Uterus (tissue), 2 donors: ENCODE results near the gene INSIG1.

Experiments used
- POLR2A ChIP-seq, 2 donors: fragments of 450-650 bp; IDR thresholded peaks; one replicate each; pipeline ENCODE4 v1.6.1; 2016; ENCODE audit warnings: antibody characterized with exemption in 2 of 2, mild to moderate bottlenecking in 1 of 2, moderate library complexity in 1 of 2
- TF ChIP-seq, protein P1 (sequence below), 4 experiments: fragments of 200-600 bp in 2 of 4; fragments of 450-650 bp in 2 of 4; sonication (generic) in 2 of 4; IDR thresholded peaks; one replicate each; pipeline ENCODE4 v1.5.1; 2016 to 2019; ENCODE audit warnings: antibody characterized with exemption in 4 of 4, mild to moderate bottlenecking in 2 of 4, moderate library complexity in 1 of 4

DNA sequence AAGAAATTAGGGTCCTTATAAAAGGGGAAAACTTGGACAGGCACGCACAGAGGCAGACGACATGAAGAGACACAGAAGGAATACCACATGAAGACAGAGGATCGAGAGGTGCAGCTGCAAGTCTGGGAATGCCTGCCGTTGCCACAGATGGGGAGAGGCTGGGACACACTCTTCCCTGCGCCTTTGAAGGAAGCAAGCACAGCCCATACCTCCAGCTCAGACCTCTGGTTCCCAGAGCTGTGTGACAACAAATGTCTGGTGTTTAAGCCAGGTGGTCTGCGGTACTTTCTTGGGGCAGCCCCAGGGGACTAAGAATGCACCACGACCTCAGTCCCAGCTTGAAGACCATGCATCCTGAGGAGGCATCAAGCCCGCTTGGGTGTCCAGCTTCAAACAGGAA, 18.3 kb downstream of the INSIG1 start:
- TF ChIP-seq, protein P1, sequence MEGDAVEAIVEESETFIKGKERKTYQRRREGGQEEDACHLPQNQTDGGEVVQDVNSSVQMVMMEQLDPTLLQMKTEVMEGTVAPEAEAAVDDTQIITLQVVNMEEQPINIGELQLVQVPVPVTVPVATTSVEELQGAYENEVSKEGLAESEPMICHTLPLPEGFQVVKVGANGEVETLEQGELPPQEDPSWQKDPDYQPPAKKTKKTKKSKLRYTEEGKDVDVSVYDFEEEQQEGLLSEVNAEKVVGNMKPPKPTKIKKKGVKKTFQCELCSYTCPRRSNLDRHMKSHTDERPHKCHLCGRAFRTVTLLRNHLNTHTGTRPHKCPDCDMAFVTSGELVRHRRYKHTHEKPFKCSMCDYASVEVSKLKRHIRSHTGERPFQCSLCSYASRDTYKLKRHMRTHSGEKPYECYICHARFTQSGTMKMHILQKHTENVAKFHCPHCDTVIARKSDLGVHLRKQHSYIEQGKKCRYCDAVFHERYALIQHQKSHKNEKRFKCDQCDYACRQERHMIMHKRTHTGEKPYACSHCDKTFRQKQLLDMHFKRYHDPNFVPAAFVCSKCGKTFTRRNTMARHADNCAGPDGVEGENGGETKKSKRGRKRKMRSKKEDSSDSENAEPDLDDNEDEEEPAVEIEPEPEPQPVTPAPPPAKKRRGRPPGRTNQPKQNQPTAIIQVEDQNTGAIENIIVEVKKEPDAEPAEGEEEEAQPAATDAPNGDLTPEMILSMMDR (IDR thresholded peaks at IDR 0.05), result no peak
- no peak for TF ChIP-seq POLR2A (IDR thresholded peaks at IDR 0.05)
